Diencephalon (tissue), 1 donor: ENCODE results near the gene SLC35E4. TPM values are rescaled to one million over a fixed set of nuclear protein-coding genes. Genes with fewer than 3 reads are reported as not detected.

Experiments
- total RNA-seq: library from RNA; depleted of rRNA; stranded (reverse); fragments of >200 nt; gene quantifications from one replicate; pipeline ENCODE4 v1.2.3, GENCODE V29; 2014

Gene SLC35E4
- total RNA-seq: 6.9 TPM

GRCh38 chr22:30635273-30636225 is at the start of gene SLC35E4:
TSS of gene SLC35E4 (plus strand) at chr22:30635781. CDS start at chr22:30636451, 670 bp downstream.

GRCh38 chr22:30591588-30592359 is 43.8 kb upstream of the SLC35E4 start, which contains the start of gene PES1:
TSS of gene PES1 (minus strand) at chr22:30591910. CDS start at chr22:30591833, 77 bp downstream.

GRCh38 chr22:30606455-30607299 is 28.9 kb upstream of the SLC35E4 start, which contains the start of gene TCN2:
TSS of gene TCN2 (plus strand) at chr22:30607174. CDS start at chr22:30607332, 158 bp downstream.

GRCh38 chr22:30667494-30668385 is 32.2 kb downstream of the SLC35E4 start, which contains the start of gene DUSP18:
TSS of gene DUSP18 (minus strand) at chr22:30667875. CDS start at chr22:30664003, 3,872 bp downstream.

GRCh38 chr22:30694640-30695350 is 59.2 kb downstream of the SLC35E4 start, which contains the start of gene OSBP2:
TSS of gene OSBP2 (plus strand) at chr22:30694874. CDS start at chr22:30694910, 36 bp downstream.

Other genes with a start within 250 kb of the SLC35E4 start
- gene RNF215, start 248.4 kb upstream of the SLC35E4 start, total RNA-seq: 20.3 TPM
- gene SEC14L2, start 238.8 kb upstream of the SLC35E4 start, total RNA-seq: 12.9 TPM
- 3.5 TPM for gene MTFP1, start 210.0 kb upstream of the SLC35E4 start, total RNA-seq
- not detected for gene SEC14L3, start 163.8 kb upstream of the SLC35E4 start, total RNA-seq
- gene SEC14L4, start 130.1 kb upstream of the SLC35E4 start, total RNA-seq: not detected
- gene SEC14L6, start 89.0 kb upstream of the SLC35E4 start, total RNA-seq: 2.1 TPM
- 6.0 TPM for gene GAL3ST1, start 61.1 kb upstream of the SLC35E4 start, total RNA-seq
- gene PES1, start 43.9 kb upstream of the SLC35E4 start, total RNA-seq: 38.8 TPM
- gene TCN2, start 28.6 kb upstream of the SLC35E4 start, total RNA-seq: 22.6 TPM
- gene DUSP18, start 32.1 kb downstream of the SLC35E4 start, total RNA-seq: 27.9 TPM
- gene OSBP2, start 59.1 kb downstream of the SLC35E4 start, total RNA-seq: 19.4 TPM